ENCODE results near the gene TLR7.

Gene TLR7

DNA sequence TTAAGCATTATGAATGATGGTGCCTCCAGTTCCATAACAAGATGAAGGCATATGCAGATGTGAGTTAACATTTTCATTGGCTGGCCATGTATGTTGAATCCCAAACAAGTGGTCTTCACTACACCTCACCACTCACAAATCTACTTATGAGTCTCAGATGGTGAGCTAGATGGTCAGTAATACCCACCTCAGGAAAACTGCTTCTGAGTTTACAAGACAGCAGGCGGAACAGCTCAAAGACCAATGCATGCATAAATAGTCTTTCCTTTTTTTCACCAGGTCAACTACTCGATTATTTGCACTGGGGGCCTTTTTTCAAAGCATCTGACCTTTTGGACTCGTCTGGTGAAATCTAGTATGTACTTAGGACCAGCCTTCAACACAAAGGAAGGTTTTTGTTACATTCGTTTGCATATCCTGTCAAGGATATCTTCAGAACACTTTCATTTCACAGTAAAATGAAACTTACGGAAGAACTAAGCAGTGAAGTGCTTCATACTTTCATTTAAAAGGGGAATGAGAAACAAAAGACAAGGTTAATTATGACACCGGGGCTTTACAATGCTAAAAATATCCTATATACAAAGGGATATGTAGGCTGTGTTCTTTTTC lies 23.1 kb upstream of the TLR7 start:
- H3K9me3 ChIP-seq (ENCODE audit: insufficient read depth, low read length): no peaks in the 10 kb centered on the region
- H3K4me1 ChIP-seq (ENCODE audit: insufficient read depth, insufficient read length): no peaks in the 10 kb centered on the region
- no peak overlapping the region for H3K9ac ChIP-seq (ENCODE audit: insufficient read length, low read depth)
- DNase-seq (ENCODE audit: low read depth, low spot score): no peak
- H3K4me3 ChIP-seq (ENCODE audit: insufficient read length, low read depth): no peak overlapping the region
- TF ChIP-seq SUZ12 (IDR thresholded peaks at IDR 0.05; ENCODE audit: extremely low read depth, insufficient read depth, insufficient read length): no peak
- TF ChIP-seq ZNF274 (IDR thresholded peaks at IDR 0.05; ENCODE audit: low read depth, low read length): no peak
- no peak for TF ChIP-seq YY1 (IDR thresholded peaks at IDR 0.05; ENCODE audit: insufficient read depth, insufficient read length)
- no peaks in the 10 kb centered on the region for H3K36me3 ChIP-seq (ENCODE audit: insufficient read depth, insufficient read length, low read length)
- no peaks in the 10 kb centered on the region for H3K27me3 ChIP-seq (ENCODE audit: insufficient read depth, insufficient read length)

GRCh38 chrX:12844319-12844718 lies 22.6 kb upstream of the TLR7 start:
- TF ChIP-seq SUZ12 (IDR thresholded peaks at IDR 0.05; ENCODE audit: extremely low read depth, insufficient read depth, insufficient read length) (no peak), ZNF274 (IDR thresholded peaks at IDR 0.05; ENCODE audit: low read depth, low read length) (no peak), YY1 (IDR thresholded peaks at IDR 0.05; ENCODE audit: insufficient read depth, insufficient read length) (no peak)
- Histone ChIP-seq H3K9ac (ENCODE audit: insufficient read length, low read depth) (no peak overlapping the region), H3K4me1 (ENCODE audit: insufficient read depth, insufficient read length) (no peaks in the 10 kb centered on the region), H3K27me3 (ENCODE audit: insufficient read depth, insufficient read length) (no peaks in the 10 kb centered on the region), H3K9me3 (ENCODE audit: insufficient read depth, low read length) (no peaks in the 10 kb centered on the region), H3K4me3 (ENCODE audit: insufficient read length, low read depth) (no peak overlapping the region), H3K36me3 (ENCODE audit: insufficient read depth, insufficient read length, low read length) (no peaks in the 10 kb centered on the region)
- DNase-seq (ENCODE audit: low read depth, low spot score): no peak

- no peak for DNase-seq (ENCODE audit: low read depth, low spot score)
- no peaks in the 10 kb centered on the region for H3K36me3 ChIP-seq (ENCODE audit: insufficient read depth, insufficient read length, low read length)
- TF ChIP-seq ZNF274 (IDR thresholded peaks at IDR 0.05; ENCODE audit: low read depth, low read length): no peak
- no peak for TF ChIP-seq SUZ12 (IDR thresholded peaks at IDR 0.05; ENCODE audit: extremely low read depth, insufficient read depth, insufficient read length)
- no peak for TF ChIP-seq YY1 (IDR thresholded peaks at IDR 0.05; ENCODE audit: insufficient read depth, insufficient read length)
- peaks cover 10% of the 10 kb centered on the region; the same call in 1 of the 2 replicates for H3K9me3 ChIP-seq (ENCODE audit: insufficient read depth, low read length)
- no peak overlapping the region for H3K4me3 ChIP-seq (ENCODE audit: insufficient read length, low read depth)
- H3K9ac ChIP-seq (ENCODE audit: insufficient read length, low read depth): no peak overlapping the region
- no peaks in the 10 kb centered on the region for H3K4me1 ChIP-seq (ENCODE audit: insufficient read depth, insufficient read length)
- H3K27me3 ChIP-seq (ENCODE audit: insufficient read depth, insufficient read length): no peaks in the 10 kb centered on the region
These were observed 1.5 kb upstream of the TLR7 start for GRCh38 chrX:12865359-12865758.

DNA sequence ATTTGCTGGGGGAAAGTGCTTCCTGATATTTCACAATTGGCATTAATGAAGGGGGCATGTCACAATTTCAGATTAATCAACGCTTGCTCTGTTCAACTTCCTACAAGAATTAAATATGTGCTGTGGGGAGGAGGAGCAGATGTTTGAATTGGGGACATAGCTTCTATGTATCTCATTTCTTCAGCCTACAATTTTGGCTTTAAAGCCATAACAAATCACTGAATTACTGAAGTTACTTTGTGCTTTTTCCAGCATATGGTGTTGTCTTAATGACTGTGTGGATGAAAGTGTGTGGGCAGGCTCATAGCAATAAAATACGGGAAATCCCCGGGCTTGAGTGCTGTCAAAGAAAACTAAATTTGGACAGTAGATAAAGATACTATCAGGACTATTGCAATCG lies 813 bp downstream of the TLR7 start:
- Histone ChIP-seq H3K9ac (ENCODE audit: insufficient read length, low read depth) (no peak overlapping the region), H3K36me3 (ENCODE audit: insufficient read depth, insufficient read length, low read length) (no peaks in the 10 kb centered on the region), H3K27me3 (ENCODE audit: insufficient read depth, insufficient read length) (no peaks in the 10 kb centered on the region), H3K9me3 (ENCODE audit: insufficient read depth, low read length) (peaks cover 10% of the 10 kb centered on the region; the same call in 1 of the 2 replicates), H3K4me1 (ENCODE audit: insufficient read depth, insufficient read length) (no peaks in the 10 kb centered on the region), H3K4me3 (ENCODE audit: insufficient read length, low read depth) (no peak overlapping the region)
- DNase-seq (ENCODE audit: low read depth, low spot score): no peak
- TF ChIP-seq ZNF274 (IDR thresholded peaks at IDR 0.05; ENCODE audit: low read depth, low read length) (no peak), SUZ12 (IDR thresholded peaks at IDR 0.05; ENCODE audit: extremely low read depth, insufficient read depth, insufficient read length) (no peak), YY1 (IDR thresholded peaks at IDR 0.05; ENCODE audit: insufficient read depth, insufficient read length) (no peak)

DNA sequence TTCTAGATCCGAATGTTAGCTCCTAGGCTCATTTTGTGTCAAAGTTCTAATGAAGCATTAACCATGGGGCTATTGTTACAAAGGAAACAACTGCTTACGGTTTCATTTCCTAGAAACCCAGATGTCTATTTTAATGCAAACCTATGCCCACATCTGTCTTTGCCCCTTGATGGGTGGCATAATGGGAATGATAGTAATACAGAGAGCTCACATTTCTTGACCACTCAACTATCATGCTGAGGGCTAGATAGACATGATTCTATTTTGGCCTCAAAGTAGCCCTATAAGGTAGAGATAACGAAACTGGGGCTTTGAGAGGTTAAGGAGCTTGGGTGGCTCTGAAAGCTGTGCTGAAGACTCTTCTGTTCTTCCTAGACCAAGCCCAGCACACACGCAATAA lies 1.9 kb downstream of the TLR7 start:
- H3K36me3 ChIP-seq (ENCODE audit: insufficient read depth, insufficient read length, low read length): no peaks in the 10 kb centered on the region
- H3K4me1 ChIP-seq (ENCODE audit: insufficient read depth, insufficient read length): no peaks in the 10 kb centered on the region
- DNase-seq (ENCODE audit: low read depth, low spot score): no peak
- H3K27me3 ChIP-seq (ENCODE audit: insufficient read depth, insufficient read length): no peaks in the 10 kb centered on the region
- no peak overlapping the region for H3K4me3 ChIP-seq (ENCODE audit: insufficient read length, low read depth)
- H3K9me3 ChIP-seq (ENCODE audit: insufficient read depth, low read length): peaks cover 10% of the 10 kb centered on the region; the same call in 1 of the 2 replicates
- no peak overlapping the region for H3K9ac ChIP-seq (ENCODE audit: insufficient read length, low read depth)
- no peak for TF ChIP-seq YY1 (IDR thresholded peaks at IDR 0.05; ENCODE audit: insufficient read depth, insufficient read length)
- TF ChIP-seq ZNF274 (IDR thresholded peaks at IDR 0.05; ENCODE audit: low read depth, low read length): no peak
- TF ChIP-seq SUZ12 (IDR thresholded peaks at IDR 0.05; ENCODE audit: extremely low read depth, insufficient read depth, insufficient read length): no peak

GRCh38 chrX:12871257-12871656 lies 4.4 kb downstream of the TLR7 start:
- H3K4me1 ChIP-seq (ENCODE audit: insufficient read depth, insufficient read length): no peaks in the 10 kb centered on the region
- no peak overlapping the region for H3K9ac ChIP-seq (ENCODE audit: insufficient read length, low read depth)
- no peak overlapping the region for H3K4me3 ChIP-seq (ENCODE audit: insufficient read length, low read depth)
- H3K36me3 ChIP-seq (ENCODE audit: insufficient read depth, insufficient read length, low read length): no peaks in the 10 kb centered on the region
- H3K9me3 ChIP-seq (ENCODE audit: insufficient read depth, low read length): peaks cover 4% of the 10 kb centered on the region; the same call in 1 of the 2 replicates
- TF ChIP-seq YY1 (IDR thresholded peaks at IDR 0.05; ENCODE audit: insufficient read depth, insufficient read length): no peak
- TF ChIP-seq ZNF274 (IDR thresholded peaks at IDR 0.05; ENCODE audit: low read depth, low read length): no peak
- TF ChIP-seq SUZ12 (IDR thresholded peaks at IDR 0.05; ENCODE audit: extremely low read depth, insufficient read depth, insufficient read length): no peak
- DNase-seq (ENCODE audit: low read depth, low spot score): no peak
- H3K27me3 ChIP-seq (ENCODE audit: insufficient read depth, insufficient read length): no peaks in the 10 kb centered on the region

GRCh38 chrX:12872741-12873140 lies 5.9 kb downstream of the TLR7 start:
- Histone ChIP-seq H3K4me3 (ENCODE audit: insufficient read length, low read depth) (no peak overlapping the region), H3K9ac (ENCODE audit: insufficient read length, low read depth) (no peak overlapping the region), H3K27me3 (ENCODE audit: insufficient read depth, insufficient read length) (no peaks in the 10 kb centered on the region), H3K4me1 (ENCODE audit: insufficient read depth, insufficient read length) (no peaks in the 10 kb centered on the region), H3K9me3 (ENCODE audit: insufficient read depth, low read length) (peaks cover 4% of the 10 kb centered on the region; the same call in 1 of the 2 replicates), H3K36me3 (ENCODE audit: insufficient read depth, insufficient read length, low read length) (no peaks in the 10 kb centered on the region)
- TF ChIP-seq YY1 (IDR thresholded peaks at IDR 0.05; ENCODE audit: insufficient read depth, insufficient read length) (no peak), ZNF274 (IDR thresholded peaks at IDR 0.05; ENCODE audit: low read depth, low read length) (no peak), SUZ12 (IDR thresholded peaks at IDR 0.05; ENCODE audit: extremely low read depth, insufficient read depth, insufficient read length) (no peak)
- DNase-seq (ENCODE audit: low read depth, low spot score): peak; percentile 16

All from NT2/D1 (cell line).